Measurements from ENCODE around the gene ATG10. TPM values are rescaled to one million over a fixed set of nuclear protein-coding genes. Genes with fewer than 3 reads are reported as not detected.

ATG10 gene
- polyA plus RNA-seq, 1 donor from 2014 or later, result 12.1 TPM

DNA sequence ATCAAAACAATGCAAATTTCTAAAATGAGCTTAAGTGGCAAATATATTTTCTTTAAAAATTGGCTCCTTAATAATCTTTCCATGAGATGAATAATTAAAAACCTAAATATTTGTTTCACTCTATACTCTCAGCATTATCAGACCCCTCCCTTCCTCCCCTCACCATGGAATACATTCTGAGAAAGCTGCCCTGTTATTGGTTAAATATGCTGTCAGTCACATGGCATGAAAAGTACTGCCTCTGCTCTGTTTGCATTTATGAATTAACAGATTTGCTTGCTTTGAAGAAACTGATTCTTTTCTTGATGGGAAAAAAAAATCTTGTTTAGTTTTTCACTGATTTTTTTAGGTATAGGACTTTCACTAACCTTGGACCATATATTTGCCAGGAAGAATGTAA is 323.3 kb downstream of the ATG10 start:
- H3K9ac ChIP-seq (ENCODE audit: low read length), result no peak overlapping the region
- H3K4me3 ChIP-seq (ENCODE audit: low read length), result no peak overlapping the region
- H3K27me3 ChIP-seq (ENCODE audit: insufficient read depth, low read depth, low read length), result no peaks in the 10 kb centered on the region
- H3F3A ChIP-seq (ENCODE audit: insufficient read depth, low read length, poor library complexity, severe bottlenecking), result peaks cover 3% of the 10 kb centered on the region
- no peaks in the 10 kb centered on the region for H3K9me3 ChIP-seq (ENCODE audit: low read length)
- H4K20me1 ChIP-seq (ENCODE audit: insufficient read depth), result no peaks in the 10 kb centered on the region
- no peaks in the 10 kb centered on the region for H3K9me2 ChIP-seq (ENCODE audit: insufficient read depth, low read length)
- H2AFZ ChIP-seq (ENCODE audit: low read depth, low read length), result no peak overlapping the region
- no peaks in the 10 kb centered on the region for H3K79me2 ChIP-seq (replicated peaks; ENCODE audit: insufficient read depth, low read length)
- TF ChIP-seq EZH2 (IDR thresholded peaks at IDR 0.05; ENCODE audit: borderline replicate concordance, insufficient read depth, low read length, poor library complexity, severe bottlenecking) (no peak), EP300 (conservative IDR thresholded peaks at IDR 0.05; ENCODE audit: poor library complexity, severe bottlenecking) (no peak)
- no peak overlapping the region for H3K27ac ChIP-seq (ENCODE audit: low read length)
- H3K36me3 ChIP-seq (ENCODE audit: insufficient read depth, low read length), result no peaks in the 10 kb centered on the region
- no peak overlapping the region for H3K4me2 ChIP-seq (ENCODE audit: low read length)

GRCh38 chr5:82295959-82296531 is 324.2 kb downstream of the ATG10 start:
- H3K27me3 ChIP-seq (ENCODE audit: insufficient read depth, low read depth, low read length), result no peaks in the 10 kb centered on the region
- no peaks in the 10 kb centered on the region for H4K20me1 ChIP-seq (ENCODE audit: insufficient read depth)
- H3K36me3 ChIP-seq (ENCODE audit: insufficient read depth, low read length), result no peaks in the 10 kb centered on the region
- no peak overlapping the region for H3K4me3 ChIP-seq (ENCODE audit: low read length)
- H3K9me2 ChIP-seq (ENCODE audit: insufficient read depth, low read length), result no peaks in the 10 kb centered on the region
- H3F3A ChIP-seq (ENCODE audit: insufficient read depth, low read length, poor library complexity, severe bottlenecking), result peaks cover 3% of the 10 kb centered on the region
- H3K79me2 ChIP-seq (replicated peaks; ENCODE audit: insufficient read depth, low read length), result no peaks in the 10 kb centered on the region
- no peak overlapping the region for H3K9ac ChIP-seq (ENCODE audit: low read length)
- H3K4me2 ChIP-seq (ENCODE audit: low read length), result no peak overlapping the region
- TF ChIP-seq EP300 (conservative IDR thresholded peaks at IDR 0.05; ENCODE audit: poor library complexity, severe bottlenecking) (no peak), CTCF (IDR thresholded peaks at IDR 0.05; ENCODE audit: poor library complexity, severe bottlenecking) (no peak), MXI1 (conservative IDR thresholded peaks at IDR 0.05; ENCODE audit: poor library complexity, severe bottlenecking) (no peak), EZH2 (IDR thresholded peaks at IDR 0.05; ENCODE audit: borderline replicate concordance, insufficient read depth, low read length, poor library complexity, severe bottlenecking) (no peak), REST (IDR thresholded peaks at IDR 0.05; ENCODE audit: borderline replicate concordance) (no peak), RAD21 (conservative IDR thresholded peaks at IDR 0.05) (no peak), POLR2AphosphoS5 (IDR thresholded peaks at IDR 0.05) (no peak), TAF1 (IDR thresholded peaks at IDR 0.05; ENCODE audit: low read depth) (no peak), SMC3 (conservative IDR thresholded peaks at IDR 0.05; ENCODE audit: poor library complexity) (no peak)
- no peak overlapping the region for H3K27ac ChIP-seq (ENCODE audit: low read length)
- H2AFZ ChIP-seq (ENCODE audit: low read depth, low read length), result no peak overlapping the region
- no peaks in the 10 kb centered on the region for H3K9me3 ChIP-seq (ENCODE audit: low read length)

Measured in neural cell (in vitro differentiated cells).